Measurements from ENCODE around the gene KAZALD1.

- TF ChIP-seq CTCF (IDR thresholded peaks at IDR 0.05) (no peak), EP300 (IDR thresholded peaks at IDR 0.05) (no peak), POLR2AphosphoS5 (IDR thresholded peaks at IDR 0.05) (no peak), POLR2A (IDR thresholded peaks at IDR 0.05; ENCODE audit: low read depth) (no peak)
These were observed at the start of gene KAZALD1 for GRCh38 chr10:101061624-101062231.
